Trophoblast cell (in vitro differentiated cells and primary cell): Measurements from ENCODE around the gene NDE1.
A peak's percentile ranks its signal among the peaks of the same experiment; 100 is the strongest.

Experiments used
- DNase-seq, 2 donors: peaks; one replicate each; pipeline ENCODE4 v3.0.0-alpha.2; 2016
- H2AFZ ChIP-seq: 2 replicates; pipeline ENCODE4 v1.6.1; 2013; ENCODE audit warnings: low read length, moderate library complexity, mild to moderate bottlenecking; ENCODE audit not compliant: insufficient read depth, poor library complexity
- H2AK5ac ChIP-seq: 2 replicates; pipeline ENCODE4 v1.6.1; 2013; ENCODE audit warnings: mild to moderate bottlenecking, low read length
- H2BK120ac ChIP-seq: 2 replicates; pipeline ENCODE4 v1.6.1; 2013; ENCODE audit warnings: low read length, mild to moderate bottlenecking, moderate library complexity; ENCODE audit not compliant: insufficient read depth, poor library complexity
- H2BK12ac ChIP-seq: 2 replicates; pipeline ENCODE4 v1.6.1; 2013; ENCODE audit warnings: mild to moderate bottlenecking, low read length, moderate library complexity
- H2BK5ac ChIP-seq: 2 replicates; pipeline ENCODE4 v1.6.1; 2013; ENCODE audit warnings: low read length, low read depth, moderate library complexity, mild to moderate bottlenecking; ENCODE audit not compliant: poor library complexity
- H3K14ac ChIP-seq: 2 replicates; pipeline ENCODE4 v1.6.1; 2013; ENCODE audit warnings: mild to moderate bottlenecking, low read length
- H3K18ac ChIP-seq: 2 replicates; pipeline ENCODE4 v1.6.1; 2013; ENCODE audit warnings: mild to moderate bottlenecking, low read length
- H3K23ac ChIP-seq: 2 replicates; pipeline ENCODE4 v1.6.1; 2013; ENCODE audit warnings: low read length
- H3K27ac ChIP-seq: 2 replicates; pipeline ENCODE4 v1.5.1; 2013; ENCODE audit warnings: low read depth, mild to moderate bottlenecking, inconsistent platforms, low read length, moderate library complexity
- H3K27me3 ChIP-seq: 2 replicates; pipeline ENCODE4 v1.6.1; 2013; ENCODE audit warnings: inconsistent platforms, mild to moderate bottlenecking, low read length, moderate library complexity; ENCODE audit not compliant: insufficient read depth
- H3K36me3 ChIP-seq, 2 experiments: 1 replicate in 1 of 2; 2 replicates in 1 of 2; pipeline ENCODE4 v1.6.1; 2013; ENCODE audit warnings: low read length in 2 of 2, mild to moderate bottlenecking in 2 of 2, moderate library complexity in 1 of 2; ENCODE audit not compliant: insufficient read depth in 2 of 2, control insufficient read depth in 1 of 2
- H3K4ac ChIP-seq: 2 replicates; pipeline ENCODE4 v1.6.1; 2013; ENCODE audit warnings: low read depth, mild to moderate bottlenecking, low read length, moderate library complexity
- H3K4me1 ChIP-seq, 2 experiments: 1 replicate in 1 of 2; 2 replicates in 1 of 2; pipeline ENCODE4 v1.6.1; 2013; ENCODE audit warnings: low read length in 2 of 2, mild to moderate bottlenecking in 2 of 2, moderate library complexity in 1 of 2; ENCODE audit not compliant: insufficient read depth in 2 of 2, control insufficient read depth in 1 of 2
- H3K4me2 ChIP-seq: 2 replicates; pipeline ENCODE4 v1.6.1; 2013; ENCODE audit warnings: inconsistent platforms, mild to moderate bottlenecking, low read length, moderate library complexity
- H3K4me3 ChIP-seq: 2 replicates; pipeline ENCODE4 v1.5.1; 2013; ENCODE audit warnings: mild to moderate bottlenecking, low read depth, low read length, inconsistent platforms
- H3K79me1 ChIP-seq: one replicate; pipeline ENCODE4 v1.6.1; 2013; ENCODE audit warnings: low read length
- H3K79me2 ChIP-seq: 2 replicates; pipeline ENCODE4 v1.6.1; 2013; ENCODE audit warnings: low read length, mild to moderate bottlenecking; ENCODE audit not compliant: control insufficient read depth, insufficient read depth, poor library complexity
- H3K9ac ChIP-seq: 2 replicates; pipeline ENCODE4 v1.6.1; 2013; ENCODE audit warnings: mild to moderate bottlenecking, low read length
- H3K9me3 ChIP-seq: 2 replicates; pipeline ENCODE4 v1.6.1; 2013; ENCODE audit warnings: low read depth, mild to moderate bottlenecking, control low read depth, inconsistent platforms, low read length; ENCODE audit not compliant: insufficient read depth
- H4K12ac ChIP-seq: 2 replicates; pipeline ENCODE4 v1.6.1; 2013; ENCODE audit warnings: low read depth, mild to moderate bottlenecking, low read length, moderate library complexity
- H4K8ac ChIP-seq: 2 replicates; pipeline ENCODE4 v1.6.1; 2013; ENCODE audit warnings: low read depth, mild to moderate bottlenecking, low read length, moderate library complexity
- H4K91ac ChIP-seq: one replicate; pipeline ENCODE4 v1.6.1; 2013; ENCODE audit warnings: low read depth, mild to moderate bottlenecking, low read length, moderate library complexity
- WGBS: extraction: QIAGEN DNeasy Blood & Tissue Kit; methylation state at CpG from one replicate; pipeline ENCODE4 v1.1.7; 2013; ENCODE audit warnings: missing lambda C conversion rate; ENCODE audit not compliant: insufficient read length, insufficient coverage; ENCODE audit errors: extremely low coverage; 5-methylcytosine and 5-hydroxymethylcytosine counted together

The NDE1 gene

GRCh38 chr16:15699819-15700218 is 49.8 kb downstream of the NDE1 start:
- no peak overlapping the region for H2BK120ac ChIP-seq
- H3K36me3 ChIP-seq: peaks cover 46 to 47% of the 10 kb centered on the region in 2 experiments
- no peak overlapping the region for H3K27ac ChIP-seq
- no peak overlapping the region for H2BK5ac ChIP-seq
- H4K8ac ChIP-seq: no peak overlapping the region
- no peak overlapping the region for H3K14ac ChIP-seq
- H3K9me3 ChIP-seq: no peaks in the 10 kb centered on the region
- no peak overlapping the region for H3K18ac ChIP-seq
- no peaks in the 10 kb centered on the region for H3K79me2 ChIP-seq
- H4K91ac ChIP-seq: no peak overlapping the region
- H3K4me3 ChIP-seq: no peak overlapping the region
- H2AFZ ChIP-seq: no peak overlapping the region
- H3K4me2 ChIP-seq: no peak overlapping the region
- H3K4me1 ChIP-seq: no peaks in the 10 kb centered on the region
- H2BK12ac ChIP-seq: no peak overlapping the region
- no peak overlapping the region for H2AK5ac ChIP-seq
- no CpG with 5 or more reads among the region's 12 CpGs for WGBS
- DNase-seq: no peak
- no peak overlapping the region for H3K9ac ChIP-seq
- H3K79me1 ChIP-seq: no peaks in the 10 kb centered on the region
- H4K12ac ChIP-seq: no peak overlapping the region
- H3K27me3 ChIP-seq: no peaks in the 10 kb centered on the region
- H3K23ac ChIP-seq: no peak overlapping the region
- no peak overlapping the region for H3K4ac ChIP-seq

- Histone ChIP-seq H3K4me2 (no peak overlapping the region), H2AFZ (no peak overlapping the region), H2BK12ac (no peak overlapping the region), H2BK120ac (no peak overlapping the region), H3K23ac (no peak overlapping the region), H2BK5ac (no peak overlapping the region), H3K27me3 (no peaks in the 10 kb centered on the region), H3K18ac (no peak overlapping the region), H3K27ac (no peak overlapping the region), H3K9ac (no peak overlapping the region), H4K12ac (no peak overlapping the region), H2AK5ac (no peak overlapping the region), H3K9me3 (no peaks in the 10 kb centered on the region), H3K4ac (no peak overlapping the region), H4K91ac (no peak overlapping the region), H3K36me3 (peaks cover 41 to 47% of the 10 kb centered on the region in 2 experiments), H3K4me3 (no peak overlapping the region), H3K14ac (no peak overlapping the region), H3K79me1 (no peaks in the 10 kb centered on the region), H3K79me2 (no peaks in the 10 kb centered on the region), H3K4me1 (no peaks in the 10 kb centered on the region), H4K8ac (no peak overlapping the region)
- DNase-seq: no peak
- no CpG with 5 or more reads among the region's 6 CpGs for WGBS
Measured at GRCh38 chr16:15701367-15701766, 51.3 kb downstream of the NDE1 start.

- Histone ChIP-seq H3K9ac (no peak overlapping the region), H3K23ac (no peak overlapping the region)
Measured at GRCh38 chr16:15701975-15702970, 52.2 kb downstream of the NDE1 start.

GRCh38 chr16:15703029-15703736 is 53.1 kb downstream of the NDE1 start:
- H2BK5ac ChIP-seq: no peak overlapping the region
- no peak overlapping the region for H4K8ac ChIP-seq
- H2BK12ac ChIP-seq: no peak overlapping the region
- H4K12ac ChIP-seq: no peak overlapping the region
- H3K9me3 ChIP-seq: no peaks in the 10 kb centered on the region
- no CpG with 5 or more reads among the region's 14 CpGs for WGBS
- H2AK5ac ChIP-seq: no peak overlapping the region
- H3K79me1 ChIP-seq: no peaks in the 10 kb centered on the region
- no peak overlapping the region for H3K4me3 ChIP-seq
- no peaks in the 10 kb centered on the region for H3K4me1 ChIP-seq
- H3K79me2 ChIP-seq: no peaks in the 10 kb centered on the region
- H3K18ac ChIP-seq: no peak overlapping the region
- no peak overlapping the region for H3K23ac ChIP-seq
- DNase-seq: peak in 1 of 2 donors; percentile 2
- H3K36me3 ChIP-seq: peaks cover 26 to 33% of the 10 kb centered on the region in 2 experiments
- H4K91ac ChIP-seq: no peak overlapping the region
- no peaks in the 10 kb centered on the region for H3K27me3 ChIP-seq
- no peak overlapping the region for H3K27ac ChIP-seq
- no peak overlapping the region for H3K4me2 ChIP-seq
- H3K4ac ChIP-seq: no peak overlapping the region
- H3K9ac ChIP-seq: no peak overlapping the region
- no peak overlapping the region for H3K14ac ChIP-seq
- no peak overlapping the region for H2BK120ac ChIP-seq
- no peak overlapping the region for H2AFZ ChIP-seq

More at GRCh38 chr16:15701975-15702970, 52.2 kb downstream of the NDE1 start:
- peak; percentile 69 to 70 for DNase-seq
- Histone ChIP-seq H3K27me3 (no peaks in the 10 kb centered on the region), H3K36me3 (peaks cover 32 to 38% of the 10 kb centered on the region in 2 experiments), H4K12ac (no peak overlapping the region), H3K14ac (no peak overlapping the region), H3K27ac (no peak overlapping the region), H2BK120ac (no peak overlapping the region), H2BK12ac (no peak overlapping the region), H4K8ac (no peak overlapping the region), H4K91ac (no peak overlapping the region), H3K4me3 (no peak overlapping the region), H2AK5ac (no peak overlapping the region), H3K79me2 (no peaks in the 10 kb centered on the region), H3K4me2 (no peak overlapping the region), H3K18ac (no peak overlapping the region), H2AFZ (no peak overlapping the region), H3K4ac (no peak overlapping the region), H3K79me1 (no peaks in the 10 kb centered on the region), H3K9me3 (no peaks in the 10 kb centered on the region), H2BK5ac (no peak overlapping the region), H3K4me1 (no peaks in the 10 kb centered on the region)
- no CpG with 5 or more reads among the region's 11 CpGs for WGBS
